HG02588 (cell line): ENCODE results near the gene LILRB2.
"Not testable (repeated sequence)": the region's sequence is repeated elsewhere in the genome, so short reads cannot be mapped to it uniquely, and the experiment has no call there.

Experiments
- ATAC-seq: cut with Tn5 transposase; IDR thresholded peaks from one replicate; pipeline ENCODE4 v1.9.1; 2021; ENCODE audit warnings: mild to moderate bottlenecking, moderate library complexity; ENCODE audit not compliant: unreplicated experiment

LILRB2 gene

GRCh38 chr19:54275951-54276350, 5.0 kb downstream of the LILRB2 start:
- no peak for ATAC-seq

DNA sequence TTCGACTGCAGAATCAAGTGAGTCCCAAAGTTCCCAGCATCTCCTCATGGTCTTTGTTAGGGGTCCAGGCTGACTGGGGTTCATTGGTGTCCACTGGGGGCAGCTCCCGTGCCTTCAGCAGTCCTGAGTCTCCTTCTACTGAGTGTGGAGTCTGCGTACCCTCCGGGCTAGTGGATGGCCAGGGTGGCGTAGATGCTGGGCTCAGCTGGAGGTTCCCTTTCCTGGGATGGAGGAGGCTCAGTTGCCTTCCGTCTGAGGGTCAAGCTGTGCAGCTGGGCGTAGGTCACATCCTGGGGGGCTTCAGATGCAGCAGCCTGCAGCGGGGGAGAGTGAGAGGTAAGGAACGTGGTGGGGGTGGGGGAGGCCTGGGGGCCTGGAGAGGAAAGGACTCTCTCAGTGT, 6.4 kb downstream of the LILRB2 start:
- not testable (repeated sequence) for ATAC-seq

DNA sequence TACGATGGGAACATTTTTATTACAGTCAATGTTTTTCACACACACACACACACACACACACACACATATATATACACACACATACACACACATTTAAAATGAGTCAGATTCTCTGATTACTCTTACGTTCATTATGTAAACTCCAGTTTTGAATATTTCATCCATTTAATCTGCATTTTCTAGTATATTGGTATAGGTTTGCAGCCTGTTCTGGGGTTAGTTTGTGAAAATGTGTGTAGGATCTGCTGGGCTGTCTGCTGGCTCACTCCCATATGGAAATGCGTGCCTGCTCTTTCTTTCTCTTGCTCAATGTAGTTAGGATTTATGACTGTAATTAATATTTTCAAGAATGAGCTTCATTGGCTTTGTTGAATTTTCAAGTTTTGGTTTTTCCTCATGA, 7.1 kb downstream of the LILRB2 start:
- no peak for ATAC-seq

GRCh38 chr19:54272181-54272580, 8.7 kb downstream of the LILRB2 start:
- not testable (repeated sequence) for ATAC-seq

- ATAC-seq: not testable (repeated sequence)
These were observed 9.3 kb downstream of the LILRB2 start for GRCh38 chr19:54271587-54271986.

GRCh38 chr19:54271106-54271505, 9.8 kb downstream of the LILRB2 start:
- no peak for ATAC-seq

GRCh38 chr19:54268936-54269335, 12.0 kb downstream of the LILRB2 start:
- ATAC-seq: no peak

GRCh38 chr19:54266133-54266532, 14.8 kb downstream of the LILRB2 start:
- ATAC-seq: no peak

DNA sequence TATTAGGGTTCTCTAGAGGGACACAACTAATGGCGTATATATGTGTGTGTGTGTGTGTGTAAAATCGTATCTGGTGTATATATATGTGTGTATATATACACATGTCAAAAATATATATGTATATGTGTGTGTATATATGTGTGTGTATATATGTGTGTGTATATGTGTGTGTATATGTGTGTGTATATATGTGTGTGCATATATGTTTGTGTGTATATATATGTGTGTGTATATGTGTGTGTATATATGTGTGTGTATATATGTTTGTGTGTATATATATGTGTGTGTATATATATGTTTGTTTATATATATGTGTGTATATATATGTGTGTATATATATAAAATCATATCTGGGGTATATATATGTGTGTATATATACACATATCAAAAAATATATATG, 18.4 kb downstream of the LILRB2 start:
- no peak for ATAC-seq

- ATAC-seq: no peak
These were observed 18.8 kb downstream of the LILRB2 start for GRCh38 chr19:54262066-54262465.

GRCh38 chr19:54257116-54257480, 23.8 kb downstream of the LILRB2 start, which contains the start of gene LILRB5:
TSS of gene LILRB5 (minus strand) at chr19:54257273. CDS start at chr19:54257193, 80 bp downstream.
- ATAC-seq: no peak

DNA sequence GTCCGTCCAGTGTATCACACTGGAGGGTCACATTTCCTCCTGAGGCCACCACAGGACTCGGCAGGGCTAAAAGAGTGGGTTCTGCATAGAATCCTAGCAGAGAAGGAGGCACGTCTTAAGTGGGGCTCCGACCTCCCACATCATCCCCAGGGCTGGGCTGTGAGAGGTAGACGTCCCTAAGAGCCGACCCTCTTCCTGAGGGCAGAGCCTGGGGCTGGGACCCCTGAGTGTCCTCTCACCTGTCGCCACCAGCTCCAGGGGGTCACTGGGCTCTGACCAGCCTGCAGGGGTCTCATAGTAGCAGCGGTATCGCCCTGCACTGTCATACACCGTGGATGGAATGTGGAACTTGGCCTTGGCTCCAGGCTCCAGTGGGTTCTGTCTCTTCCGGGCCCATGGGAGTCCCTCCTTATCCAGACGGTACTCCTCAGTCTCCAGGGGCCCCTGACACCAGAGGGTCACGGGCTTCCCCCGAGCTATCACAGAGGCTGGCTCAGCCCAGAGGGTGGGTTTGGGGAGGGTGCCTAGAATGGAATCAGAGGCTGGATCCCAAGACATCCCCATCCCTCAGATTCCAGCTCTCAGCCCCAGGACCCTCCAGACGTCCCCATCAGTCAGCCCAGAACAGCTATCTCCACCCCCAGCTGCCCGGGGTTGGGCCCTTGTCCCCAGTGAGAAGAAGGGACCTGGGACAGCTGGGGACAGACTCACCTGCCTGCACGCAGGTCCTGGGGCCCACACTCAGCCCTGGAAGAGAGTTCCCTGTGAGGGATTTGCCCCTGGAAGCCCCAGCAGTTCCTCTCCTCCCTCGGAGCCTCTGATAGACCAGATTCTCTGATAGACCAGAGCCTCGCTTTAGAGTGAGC, 24.4 kb downstream of the LILRB2 start:
- ATAC-seq: no peak

DNA sequence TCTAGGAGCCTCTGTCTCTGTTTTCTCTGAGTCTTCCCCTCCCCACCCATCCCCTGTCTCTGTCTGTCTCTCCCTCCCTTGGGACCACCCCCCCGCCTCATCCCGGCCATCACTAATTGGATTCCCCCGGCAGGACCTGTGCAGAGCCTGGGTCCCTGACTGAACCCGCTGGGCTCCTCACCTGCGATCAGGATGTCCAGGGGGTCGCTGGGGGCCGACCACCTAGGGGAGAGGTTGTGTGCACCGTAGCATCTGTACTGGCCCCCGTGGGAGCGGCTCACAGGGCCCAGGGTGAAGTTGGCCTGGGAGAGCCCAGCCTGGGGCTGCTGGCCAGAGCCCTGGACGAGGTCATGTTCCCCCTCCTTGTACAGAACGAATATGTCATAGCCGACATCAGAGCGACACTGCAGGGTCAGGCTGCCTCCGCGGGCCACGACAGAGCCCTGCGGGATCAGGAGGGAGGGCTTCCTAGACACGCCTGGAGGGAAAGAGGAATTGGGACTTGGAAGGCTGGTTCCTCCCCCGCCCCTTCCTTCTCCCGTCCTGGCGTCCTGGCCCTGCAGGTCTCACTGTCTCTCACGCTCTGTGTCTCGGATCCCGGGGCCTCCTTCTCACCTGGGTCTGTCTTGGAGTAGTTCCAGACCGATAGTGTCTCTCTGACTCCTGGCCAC, 25.7 kb downstream of the LILRB2 start:
- ATAC-seq: no peak

GRCh38 chr19:54254195-54254906, 26.6 kb downstream of the LILRB2 start:
- ATAC-seq: no peak

GRCh38 chr19:54253331-54254194, 27.3 kb downstream of the LILRB2 start:
- ATAC-seq: no peak

GRCh38 chr19:54252845-54253244, 28.1 kb downstream of the LILRB2 start:
- ATAC-seq: no peak

DNA sequence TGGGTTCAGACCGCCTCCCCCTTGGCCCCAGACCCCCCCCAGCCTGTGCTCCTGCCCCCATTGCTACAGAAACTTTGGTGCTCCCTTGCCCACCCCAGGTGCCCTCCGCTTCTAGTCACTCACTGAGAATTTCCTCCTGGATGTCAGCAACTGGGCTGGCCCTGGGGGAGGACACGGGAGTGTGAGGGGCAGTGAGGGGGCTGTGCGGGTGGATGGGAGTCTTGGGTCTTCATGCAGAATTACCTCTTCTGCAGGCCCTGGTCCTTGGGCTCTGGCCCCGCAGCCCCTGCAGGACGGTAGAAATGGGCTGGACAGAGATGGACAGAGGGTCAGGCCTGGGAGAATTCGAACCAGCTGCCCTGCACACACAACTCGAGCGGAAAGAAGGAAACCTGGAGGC, 28.7 kb downstream of the LILRB2 start:
- ATAC-seq: no peak

- no peak for ATAC-seq
These were observed 32.8 kb downstream of the LILRB2 start for GRCh38 chr19:54248016-54248601.

DNA sequence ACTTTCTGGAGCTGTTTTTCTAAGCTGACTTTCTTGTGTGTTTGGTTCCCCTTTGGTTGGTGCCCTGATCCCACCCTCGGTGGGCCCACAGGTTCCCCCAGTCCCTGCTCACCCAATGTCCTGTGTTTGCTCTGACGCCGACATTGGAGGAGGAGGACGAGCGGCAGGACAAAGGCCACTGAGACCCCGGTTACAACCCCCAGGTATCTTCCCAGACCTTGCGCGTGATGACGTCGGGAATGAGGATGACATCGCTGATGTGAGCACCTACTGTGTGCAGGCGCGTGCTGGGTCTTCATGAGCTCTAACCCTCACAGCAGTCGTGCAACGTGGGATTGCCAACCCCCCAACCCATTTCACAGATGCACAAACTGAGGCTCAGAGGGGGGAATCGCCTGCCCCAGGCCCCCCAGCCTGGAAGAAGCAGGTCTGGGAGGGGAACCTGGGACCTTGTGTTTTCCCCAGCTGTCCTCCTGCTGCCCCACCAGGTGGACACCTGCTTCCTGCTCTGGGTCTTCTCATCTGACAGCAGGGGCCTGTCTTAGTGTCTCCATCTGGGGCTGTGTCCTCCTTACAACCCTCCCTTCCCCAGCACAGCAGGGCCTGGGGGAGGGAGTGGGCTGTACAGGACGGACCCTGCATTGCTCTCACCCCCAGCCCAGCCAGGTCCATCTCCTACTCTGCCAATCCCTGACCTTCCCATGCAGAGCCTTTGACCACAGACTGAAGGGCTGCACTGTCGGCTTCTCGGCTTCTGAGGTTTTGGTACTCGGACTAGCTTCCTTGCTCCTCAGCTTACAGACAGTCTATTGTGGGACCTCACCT, 33.6 kb downstream of the LILRB2 start:
- ATAC-seq: no peak
